Raji (cell line): ENCODE measurements around the gene CXCL6.

Experiments used
- POLR2A ChIP-seq: IDR thresholded peaks from 2 replicates; pipeline ENCODE4 v1.6.1; 2011; ENCODE audit warnings: low read depth, low read length, control low read depth; ENCODE audit not compliant: insufficient read depth

Gene CXCL6

DNA sequence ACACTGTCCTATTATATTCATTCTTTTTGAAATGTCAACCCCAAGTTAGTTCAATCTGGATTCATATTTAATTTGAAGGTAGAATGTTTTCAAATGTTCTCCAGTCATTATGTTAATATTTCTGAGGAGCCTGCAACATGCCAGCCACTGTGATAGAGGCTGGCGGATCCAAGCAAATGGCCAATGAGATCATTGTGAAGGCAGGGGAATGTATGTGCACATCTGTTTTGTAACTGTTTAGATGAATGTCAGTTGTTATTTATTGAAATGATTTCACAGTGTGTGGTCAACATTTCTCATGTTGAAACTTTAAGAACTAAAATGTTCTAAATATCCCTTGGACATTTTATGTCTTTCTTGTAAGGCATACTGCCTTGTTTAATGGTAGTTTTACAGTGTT lies 34.3 kb downstream of the CXCL6 start:
- TF ChIP-seq POLR2A = no peak

GRCh38 chr4:73871511-73872310 lies 35.2 kb downstream of the CXCL6 start:
- no peak for TF ChIP-seq POLR2A

GRCh38 chr4:73872316-73873108 lies 36.0 kb downstream of the CXCL6 start:
- TF ChIP-seq POLR2A = no peak

GRCh38 chr4:73874386-73874785 lies 37.9 kb downstream of the CXCL6 start:
- TF ChIP-seq POLR2A = no peak

DNA sequence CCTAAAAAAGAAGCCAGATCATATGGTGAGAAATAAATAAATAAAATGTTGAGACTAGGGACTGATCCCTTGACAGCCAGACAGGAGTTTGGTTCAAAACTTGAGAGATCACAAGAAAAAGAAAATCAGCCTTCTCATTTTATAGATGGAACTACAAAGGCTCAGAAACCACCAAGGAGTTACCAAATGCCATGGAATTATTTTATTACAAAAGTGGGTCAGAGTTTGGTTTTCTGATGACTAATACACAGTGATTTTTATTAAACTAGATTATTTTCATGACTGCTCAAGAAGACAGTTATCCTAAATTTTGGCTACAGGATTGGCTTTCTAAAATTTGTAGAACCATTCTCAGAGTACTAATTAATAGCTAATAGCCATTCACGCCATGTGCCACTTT lies 38.9 kb downstream of the CXCL6 start:
- TF ChIP-seq POLR2A = no peak

DNA sequence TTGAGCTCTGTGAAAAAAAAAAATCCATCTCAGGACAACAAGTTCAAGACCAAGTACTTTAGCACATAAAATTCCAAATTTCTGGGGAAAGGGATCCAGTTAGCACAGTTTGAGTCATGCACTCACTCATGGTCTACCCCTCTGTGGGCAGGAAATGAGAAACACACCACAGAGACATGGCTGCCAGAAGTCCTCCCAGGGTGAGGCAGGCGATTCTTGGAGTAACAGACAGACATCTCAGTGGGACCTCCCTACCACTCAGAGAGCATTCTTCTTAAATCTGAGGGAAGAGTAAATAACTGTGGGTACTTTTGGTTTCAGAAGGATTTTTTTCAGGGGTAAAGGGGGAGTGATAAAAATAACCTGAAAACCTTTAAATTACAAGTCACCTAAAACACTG lies 46.8 kb downstream of the CXCL6 start:
- no peak for TF ChIP-seq POLR2A

DNA sequence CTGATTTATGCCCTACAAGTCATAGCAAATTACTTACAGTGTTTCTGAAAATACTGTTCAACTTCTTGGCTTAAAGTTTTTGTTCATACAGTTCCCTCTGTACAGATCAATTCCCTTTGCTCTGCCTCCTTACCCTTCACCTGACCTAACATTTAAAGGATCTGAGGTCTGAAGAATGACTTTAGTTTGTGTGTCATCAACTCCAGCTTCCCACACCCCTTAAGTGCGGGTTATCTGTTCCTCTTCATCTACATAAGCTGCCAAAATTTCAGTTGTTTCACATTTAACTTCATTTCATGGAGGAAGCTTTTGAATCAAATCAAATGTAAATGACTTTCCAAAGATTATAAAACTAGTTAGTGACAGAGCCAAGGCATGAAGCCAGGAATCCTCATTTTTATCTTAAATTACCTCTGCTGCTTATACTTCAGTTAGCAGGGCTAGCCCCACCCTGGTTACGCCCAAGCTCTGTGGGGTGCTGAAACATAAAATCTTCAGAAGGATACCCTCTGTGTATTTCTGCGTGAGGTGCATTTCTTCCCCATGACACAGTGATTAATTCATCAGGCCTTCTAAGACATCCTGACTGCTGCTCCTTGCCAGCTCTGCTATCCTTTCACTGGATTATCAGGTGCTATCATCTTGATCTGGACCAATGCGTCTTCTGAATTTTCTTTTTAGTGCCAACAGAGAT lies 49.2 kb downstream of the CXCL6 start:
- no peak for TF ChIP-seq POLR2A
